MM.1S (cell line): ENCODE measurements around the gene PLXDC2.

Experiments used
- DNase-seq: peaks from one replicate; pipeline ENCODE4 v3.0.0-alpha.2; 2015
- H2AFZ ChIP-seq: fragments of 300-600 bp; sonication (generic); 2 replicates; pipeline ENCODE4 v1.6.0; 2016; ENCODE audit warnings: antibody characterized with exemption, low read length
- H3F3A ChIP-seq: fragments of 300-600 bp; sonication (generic); 2 replicates; pipeline ENCODE4 v1.6.1; 2016; ENCODE audit warnings: mild to moderate bottlenecking, antibody characterized with exemption, low read length, moderate library complexity, mixed read lengths; ENCODE audit not compliant: insufficient read depth
- H3K27ac ChIP-seq: fragments of 300-600 bp; sonication (generic); 2 replicates; pipeline ENCODE4 v1.5.1; 2016; ENCODE audit warnings: mild to moderate bottlenecking, low read length
- H3K27me3 ChIP-seq: fragments of 300-600 bp; sonication (generic); replicated peaks from 2 replicates; pipeline ENCODE4 v1.6.0; 2016; ENCODE audit warnings: low read length; ENCODE audit not compliant: insufficient read depth
- H3K36me3 ChIP-seq: fragments of 300-600 bp; sonication (generic); replicated peaks from 2 replicates; pipeline ENCODE4 v1.6.1; 2016; ENCODE audit warnings: mild to moderate bottlenecking, low read length, mixed read lengths; ENCODE audit not compliant: insufficient read depth
- H3K4me1 ChIP-seq: fragments of 300-600 bp; sonication (generic); 2 replicates; pipeline ENCODE4 v1.6.1; 2016; ENCODE audit warnings: low read length, mixed read lengths
- H3K4me2 ChIP-seq: fragments of 300-600 bp; sonication (generic); 2 replicates; pipeline ENCODE4 v1.6.0; 2016; ENCODE audit warnings: low read depth, low read length
- H3K4me3 ChIP-seq: fragments of 300-600 bp; sonication (generic); 2 replicates; pipeline ENCODE4 v1.5.1; 2016; ENCODE audit warnings: low read length, mixed read lengths
- H3K79me2 ChIP-seq: fragments of 300-600 bp; sonication (generic); 2 replicates; pipeline ENCODE4 v1.6.1; 2016; ENCODE audit warnings: mixed run types, low read length, mixed read lengths
- H3K9ac ChIP-seq: fragments of 300-600 bp; sonication (generic); 2 replicates; pipeline ENCODE4 v1.6.1; 2016; ENCODE audit warnings: low read length, mixed read lengths
- H3K9me2 ChIP-seq: fragments of 300-600 bp; sonication (generic); replicated peaks from 2 replicates; pipeline ENCODE4 v1.6.1; 2016; ENCODE audit warnings: mild to moderate bottlenecking, low read length, mixed read lengths; ENCODE audit not compliant: insufficient read depth
- H3K9me3 ChIP-seq: fragments of 300-600 bp; sonication (generic); replicated peaks from 2 replicates; pipeline ENCODE4 v1.6.1; 2016; ENCODE audit warnings: mild to moderate bottlenecking, low read length, mixed read lengths; ENCODE audit not compliant: insufficient read depth
- H4K20me1 ChIP-seq: fragments of 300-600 bp; sonication (generic); 2 replicates; pipeline ENCODE4 v1.6.1; 2016; ENCODE audit warnings: mild to moderate bottlenecking, low read length, moderate library complexity, mixed read lengths; ENCODE audit not compliant: insufficient read depth
- CTCF ChIP-seq: fragments of 300-600 bp; sonication (generic); IDR thresholded peaks from 2 replicates; pipeline ENCODE4 v1.5.1; 2016; ENCODE audit warnings: antibody characterized with exemption, low read length, mixed read lengths
- EZH2 ChIP-seq: fragments of 300-600 bp; sonication (generic); optimal IDR thresholded peaks from 2 replicates; pipeline ENCODE3; 2017; ENCODE audit warnings: low read depth, mild to moderate bottlenecking, antibody characterized with exemption, low read length, mixed read lengths
- EZH2phosphoT487 ChIP-seq: fragments of 300-600 bp; sonication (generic); IDR thresholded peaks from 2 replicates; pipeline ENCODE4 v1.6.1; 2018; ENCODE audit warnings: antibody characterized with exemption, low read length

Gene PLXDC2

GRCh38 chr10:20147684-20148083 is 331.5 kb downstream of the PLXDC2 start:
- H3K36me3 ChIP-seq, result no peaks in the 10 kb centered on the region
- TF ChIP-seq EZH2 (no peak), EZH2phosphoT487 (no peak), CTCF (no peak)
- no peaks in the 10 kb centered on the region for H3K79me2 ChIP-seq
- no peak overlapping the region for H2AFZ ChIP-seq
- no peaks in the 10 kb centered on the region for H3K9me2 ChIP-seq
- DNase-seq, result no peak
- no peak overlapping the region for H3K9ac ChIP-seq
- H3K4me1 ChIP-seq, result no peaks in the 10 kb centered on the region
- H3K9me3 ChIP-seq, result no peaks in the 10 kb centered on the region
- H3K4me2 ChIP-seq, result no peak overlapping the region
- H3K4me3 ChIP-seq, result no peak overlapping the region
- no peak overlapping the region for H3K27ac ChIP-seq
- H3F3A ChIP-seq, result no peaks in the 10 kb centered on the region
- H3K27me3 ChIP-seq, result no peaks in the 10 kb centered on the region
- H4K20me1 ChIP-seq, result no peaks in the 10 kb centered on the region

- Histone ChIP-seq H3K4me3 (no peak overlapping the region), H3K4me2 (no peak overlapping the region), H3K4me1 (no peaks in the 10 kb centered on the region), H4K20me1 (no peaks in the 10 kb centered on the region), H3F3A (no peaks in the 10 kb centered on the region), H3K36me3 (no peaks in the 10 kb centered on the region), H3K27ac (no peak overlapping the region), H3K79me2 (no peaks in the 10 kb centered on the region), H2AFZ (no peak overlapping the region), H3K9ac (no peak overlapping the region), H3K9me2 (no peaks in the 10 kb centered on the region), H3K9me3 (no peaks in the 10 kb centered on the region), H3K27me3 (no peaks in the 10 kb centered on the region)
- no peak for DNase-seq
- TF ChIP-seq EZH2 (no peak), CTCF (no peak), EZH2phosphoT487 (no peak)
These were observed 340.3 kb downstream of the PLXDC2 start for GRCh38 chr10:20156511-20156910.

DNA sequence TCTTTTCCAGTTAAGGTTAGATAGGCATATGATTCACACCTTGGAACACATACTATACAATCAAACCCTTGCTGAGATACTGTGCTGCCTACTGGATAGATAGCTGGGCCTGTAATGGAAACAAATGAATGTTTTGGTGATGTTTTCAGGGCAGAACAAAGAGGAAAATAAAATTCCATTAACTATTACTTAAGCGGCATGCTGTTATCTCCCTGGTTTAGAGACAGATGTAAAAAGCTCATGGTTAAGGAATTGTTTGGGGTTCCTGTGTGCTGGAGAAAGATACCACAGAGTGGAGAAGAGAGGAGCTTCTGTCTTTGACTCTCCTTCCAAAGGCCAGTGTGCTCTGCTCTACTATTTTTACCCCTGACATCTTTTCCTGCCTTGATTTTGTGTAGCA is 341.1 kb downstream of the PLXDC2 start:
- H3K27me3 ChIP-seq, result no peaks in the 10 kb centered on the region
- TF ChIP-seq EZH2phosphoT487 (no peak), CTCF (no peak), EZH2 (no peak)
- no peaks in the 10 kb centered on the region for H4K20me1 ChIP-seq
- no peaks in the 10 kb centered on the region for H3K9me3 ChIP-seq
- no peaks in the 10 kb centered on the region for H3F3A ChIP-seq
- no peaks in the 10 kb centered on the region for H3K9me2 ChIP-seq
- H3K27ac ChIP-seq, result no peak overlapping the region
- H3K36me3 ChIP-seq, result no peaks in the 10 kb centered on the region
- no peaks in the 10 kb centered on the region for H3K79me2 ChIP-seq
- H2AFZ ChIP-seq, result no peak overlapping the region
- H3K9ac ChIP-seq, result no peak overlapping the region
- H3K4me1 ChIP-seq, result no peaks in the 10 kb centered on the region
- no peak overlapping the region for H3K4me3 ChIP-seq
- no peak for DNase-seq
- no peak overlapping the region for H3K4me2 ChIP-seq

- TF ChIP-seq EZH2phosphoT487, result no peak
- TF ChIP-seq EZH2, result no peak
- no peak for TF ChIP-seq CTCF
- no peaks in the 10 kb centered on the region for H3K36me3 ChIP-seq
- no peaks in the 10 kb centered on the region for H3K4me1 ChIP-seq
- H3K9me3 ChIP-seq, result no peaks in the 10 kb centered on the region
- no peaks in the 10 kb centered on the region for H3F3A ChIP-seq
- H3K27me3 ChIP-seq, result no peaks in the 10 kb centered on the region
- no peak overlapping the region for H3K4me2 ChIP-seq
- H4K20me1 ChIP-seq, result no peaks in the 10 kb centered on the region
- H3K79me2 ChIP-seq, result no peaks in the 10 kb centered on the region
- H3K9me2 ChIP-seq, result no peaks in the 10 kb centered on the region
- no peak for DNase-seq
- H3K27ac ChIP-seq, result no peak overlapping the region
- H3K4me3 ChIP-seq, result no peak overlapping the region
- H3K9ac ChIP-seq, result no peak overlapping the region
- no peak overlapping the region for H2AFZ ChIP-seq
These were observed 341.9 kb downstream of the PLXDC2 start for GRCh38 chr10:20158086-20158485.
